Activated CD4-positive, alpha-beta T cell treated with anti-CD3 and anti-CD28 coated beads for 24 hours (primary cell): ENCODE measurements around the gene SLAIN1.

Experiments
- DNase-seq, 2 donors: peaks; one replicate each; pipeline ENCODE4 v3.0.0-alpha.2; 2020; ENCODE audit warnings: low read depth in 2 of 2

Gene SLAIN1

GRCh38 chr13:77751513-77752456 is 54.3 kb downstream of the SLAIN1 start:
- DNase-seq, result peak; percentile 12 to 27

GRCh38 chr13:77752512-77753069 is 55.1 kb downstream of the SLAIN1 start:
- no peak for DNase-seq

GRCh38 chr13:77760893-77761292 is 63.4 kb downstream of the SLAIN1 start:
- DNase-seq, result no peak

GRCh38 chr13:77767413-77767812 is 69.9 kb downstream of the SLAIN1 start:
- DNase-seq, result no peak

- DNase-seq, result no peak
Observed at GRCh38 chr13:77774181-77774580, 76.7 kb downstream of the SLAIN1 start.

- DNase-seq, result no peak
Observed at GRCh38 chr13:77776704-77777103, 79.2 kb downstream of the SLAIN1 start.

GRCh38 chr13:77779552-77780272 is 82.2 kb downstream of the SLAIN1 start:
- peak in 1 of 2 donors; percentile 15 for DNase-seq

GRCh38 chr13:77781808-77782207 is 84.3 kb downstream of the SLAIN1 start:
- DNase-seq, result no peak

GRCh38 chr13:77784515-77784914 is 87.0 kb downstream of the SLAIN1 start:
- no peak for DNase-seq

- no peak for DNase-seq
Observed at GRCh38 chr13:77786695-77787287, 89.3 kb downstream of the SLAIN1 start.

GRCh38 chr13:77789376-77789775 is 91.9 kb downstream of the SLAIN1 start:
- DNase-seq, result no peak

- DNase-seq, result no peak
Observed at GRCh38 chr13:77800219-77800618, 102.7 kb downstream of the SLAIN1 start.

GRCh38 chr13:77806518-77806917 is 109.0 kb downstream of the SLAIN1 start:
- no peak for DNase-seq

- no peak for DNase-seq
Observed at GRCh38 chr13:77807431-77808135, 110.1 kb downstream of the SLAIN1 start.

GRCh38 chr13:77810430-77810829 is 112.9 kb downstream of the SLAIN1 start:
- DNase-seq, result no peak

GRCh38 chr13:77810878-77811277 is 113.4 kb downstream of the SLAIN1 start:
- DNase-seq, result no peak

- no peak for DNase-seq
Observed at GRCh38 chr13:77811381-77811780, 113.9 kb downstream of the SLAIN1 start.

- no peak for DNase-seq
Observed at GRCh38 chr13:77811981-77812380, 114.5 kb downstream of the SLAIN1 start.
